GM12864 (cell line): ENCODE data around the gene PPTC7.
"Not testable (repeated sequence)": the region's sequence is repeated elsewhere in the genome, so short reads cannot be mapped to it uniquely, and the experiment has no call there.

ENCODE experiments used
- DNase-seq: peaks from one replicate; pipeline ENCODE4 v3.0.0-alpha.2; 2011; ENCODE audit warnings: low read depth
- H3K4me3 ChIP-seq: 2 replicates; pipeline ENCODE4 v1.5.1; 2011; ENCODE audit warnings: mild to moderate bottlenecking, low read depth, low read length, control low read depth
- CTCF ChIP-seq: IDR thresholded peaks from 2 replicates; pipeline ENCODE4 v1.5.1; 2011; ENCODE audit warnings: low read depth, mild to moderate bottlenecking, moderate library complexity, low read length, control low read depth, inconsistent platforms; ENCODE audit errors: missing control alignments

Gene PPTC7

GRCh38 chr12:110564471-110564991 is 18.6 kb downstream of the PPTC7 start:
- no peak for TF ChIP-seq CTCF
- DNase-seq, result no peak
- H3K4me3 ChIP-seq, result no peak overlapping the region

- DNase-seq, result no peak
- H3K4me3 ChIP-seq, result no peak overlapping the region
- no peak for TF ChIP-seq CTCF
These were observed 19.2 kb downstream of the PPTC7 start for GRCh38 chr12:110563702-110564470.

- not testable (repeated sequence) for H3K4me3 ChIP-seq
- peak; percentile 54 for DNase-seq
These were observed 20.7 kb downstream of the PPTC7 start for GRCh38 chr12:110562386-110562785.

- TF ChIP-seq CTCF, result no peak
- H3K4me3 ChIP-seq, result no peak overlapping the region
- no peak for DNase-seq
These were observed 21.5 kb downstream of the PPTC7 start for GRCh38 chr12:110561471-110562201.

GRCh38 chr12:110560946-110561345 is 22.2 kb downstream of the PPTC7 start:
- no peak overlapping the region for H3K4me3 ChIP-seq
- no peak for DNase-seq
- no peak for TF ChIP-seq CTCF

GRCh38 chr12:110560048-110560447 is 23.1 kb downstream of the PPTC7 start:
- no peak for TF ChIP-seq CTCF
- H3K4me3 ChIP-seq, result no peak overlapping the region
- DNase-seq, result no peak

GRCh38 chr12:110558945-110559344 is 24.2 kb downstream of the PPTC7 start:
- DNase-seq, H3K4me3 ChIP-seq: not testable (repeated sequence)

- no peak for TF ChIP-seq CTCF
- no peak for DNase-seq
These were observed 25.8 kb downstream of the PPTC7 start for GRCh38 chr12:110557300-110557699.

More at GRCh38 chr12:110557300-110557699, 25.8 kb downstream of the PPTC7 start:
- H3K4me3 ChIP-seq, result no peak overlapping the region
